ENCODE data around the gene CLEC2D. TPM values are rescaled to one million over a fixed set of nuclear protein-coding genes. Genes with fewer than 3 reads are reported as not detected.
"Not testable (repeated sequence)": the region's sequence is repeated elsewhere in the genome, so short reads cannot be mapped to it uniquely, and the experiment has no call there.

CLEC2D gene
- total RNA-seq, 1 donor from 2014 or later: 20.7 TPM

GRCh38 chr12:9699269-9699897 lies 29.9 kb downstream of the CLEC2D start:
- Mint-ChIP-seq H3K36me3 (peaks cover 26% of the 10 kb centered on the region), H3K4me3 (no peak overlapping the region), H3K4me1 (peaks cover 7% of the 10 kb centered on the region), H3K9me3 (peaks cover 51% of the 10 kb centered on the region), H3K27ac (no peak overlapping the region), H3K27me3 (ENCODE audit: low read depth) (peaks cover 17% of the 10 kb centered on the region)
- no peak for DNase-seq (ENCODE audit: low spot score in 2 of 2, unreplicated experiment in 2 of 2)
- TF ChIP-seq, protein P1, sequence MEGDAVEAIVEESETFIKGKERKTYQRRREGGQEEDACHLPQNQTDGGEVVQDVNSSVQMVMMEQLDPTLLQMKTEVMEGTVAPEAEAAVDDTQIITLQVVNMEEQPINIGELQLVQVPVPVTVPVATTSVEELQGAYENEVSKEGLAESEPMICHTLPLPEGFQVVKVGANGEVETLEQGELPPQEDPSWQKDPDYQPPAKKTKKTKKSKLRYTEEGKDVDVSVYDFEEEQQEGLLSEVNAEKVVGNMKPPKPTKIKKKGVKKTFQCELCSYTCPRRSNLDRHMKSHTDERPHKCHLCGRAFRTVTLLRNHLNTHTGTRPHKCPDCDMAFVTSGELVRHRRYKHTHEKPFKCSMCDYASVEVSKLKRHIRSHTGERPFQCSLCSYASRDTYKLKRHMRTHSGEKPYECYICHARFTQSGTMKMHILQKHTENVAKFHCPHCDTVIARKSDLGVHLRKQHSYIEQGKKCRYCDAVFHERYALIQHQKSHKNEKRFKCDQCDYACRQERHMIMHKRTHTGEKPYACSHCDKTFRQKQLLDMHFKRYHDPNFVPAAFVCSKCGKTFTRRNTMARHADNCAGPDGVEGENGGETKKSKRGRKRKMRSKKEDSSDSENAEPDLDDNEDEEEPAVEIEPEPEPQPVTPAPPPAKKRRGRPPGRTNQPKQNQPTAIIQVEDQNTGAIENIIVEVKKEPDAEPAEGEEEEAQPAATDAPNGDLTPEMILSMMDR (IDR thresholded peaks at IDR 0.05; ENCODE audit: unreplicated experiment): no peak

DNA sequence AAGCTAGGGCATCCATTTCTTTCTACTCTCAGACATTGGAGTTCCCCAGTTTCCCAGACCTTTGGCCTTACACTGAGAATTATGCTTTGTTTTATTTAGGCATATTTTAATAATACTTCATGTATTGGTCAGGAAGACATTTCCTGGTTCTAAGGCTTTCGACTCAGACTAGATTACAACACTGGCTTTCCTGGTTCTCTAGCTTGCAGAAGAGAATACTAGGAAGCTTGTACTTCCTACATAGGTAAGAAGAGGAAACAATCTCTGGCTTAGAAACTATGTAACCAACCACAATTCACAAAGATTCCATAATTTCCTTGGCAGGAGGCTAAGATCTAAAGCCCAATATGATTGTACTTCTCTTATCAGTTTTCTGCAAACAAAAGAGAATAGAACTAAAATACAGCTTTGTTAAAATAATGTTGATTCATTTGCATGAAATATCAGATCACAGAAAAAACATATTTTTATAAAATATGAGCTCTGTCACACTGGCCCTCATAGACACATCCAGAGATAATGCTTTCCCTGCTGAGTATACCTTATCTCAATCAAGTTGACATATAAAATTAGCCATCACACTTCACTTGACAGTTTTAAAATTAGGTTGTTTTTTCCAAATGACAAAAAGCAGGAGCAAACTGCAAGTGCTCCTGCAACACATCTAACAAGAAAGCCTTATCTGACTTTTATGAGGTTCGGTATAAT lies 30.5 kb downstream of the CLEC2D start:
- no peak for DNase-seq (ENCODE audit: low spot score in 2 of 2, unreplicated experiment in 2 of 2)

DNA sequence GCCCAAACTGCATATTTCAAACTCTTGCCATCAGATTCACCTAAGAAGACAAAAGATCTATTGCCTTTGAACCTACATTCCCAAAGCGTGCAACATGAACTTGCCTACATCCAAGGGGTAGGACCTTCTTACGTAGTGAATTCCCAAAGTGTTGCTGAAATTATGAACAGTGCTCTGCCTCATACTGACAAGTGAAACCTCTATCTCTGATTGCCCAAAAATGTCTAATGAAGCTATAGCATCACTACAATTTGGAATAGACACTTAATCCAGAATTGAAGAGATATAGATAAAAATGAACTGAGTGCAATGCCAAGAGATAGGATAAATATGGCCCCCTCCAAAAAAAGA lies 31.1 kb downstream of the CLEC2D start:
- Mint-ChIP-seq H3K27me3 (ENCODE audit: low read depth) (peaks cover 17% of the 10 kb centered on the region), H3K36me3 (peaks cover 18% of the 10 kb centered on the region), H3K27ac (no peak overlapping the region), H3K4me1 (peaks cover 7% of the 10 kb centered on the region), H3K9me3 (peaks cover 56% of the 10 kb centered on the region), H3K4me3 (no peak overlapping the region)
- DNase-seq (ENCODE audit: low spot score in 2 of 2, unreplicated experiment in 2 of 2): no peak
- TF ChIP-seq, protein P1 (IDR thresholded peaks at IDR 0.05; ENCODE audit: unreplicated experiment): no peak

More for the DNA sequence above, 30.5 kb downstream of the CLEC2D start:
- Mint-ChIP-seq H3K4me3 (no peak overlapping the region), H3K36me3 (peaks cover 20% of the 10 kb centered on the region), H3K9me3 (peaks cover 55% of the 10 kb centered on the region), H3K4me1 (peaks cover 7% of the 10 kb centered on the region), H3K27me3 (ENCODE audit: low read depth) (peaks cover 17% of the 10 kb centered on the region), H3K27ac (no peak overlapping the region)
- TF ChIP-seq, protein P1 (IDR thresholded peaks at IDR 0.05; ENCODE audit: unreplicated experiment): no peak

- H3K4me1 Mint-ChIP-seq: peaks cover 7% of the 10 kb centered on the region
- H3K9me3 Mint-ChIP-seq: peaks cover 57% of the 10 kb centered on the region
- TF ChIP-seq, protein P1 (IDR thresholded peaks at IDR 0.05; ENCODE audit: unreplicated experiment): no peak
Observed at GRCh38 chr12:9701380-9702154, 32.1 kb downstream of the CLEC2D start.

GRCh38 chr12:9702255-9702654 lies 32.7 kb downstream of the CLEC2D start:
- H3K4me3 Mint-ChIP-seq: no peak overlapping the region
- H3K9me3 Mint-ChIP-seq: peaks cover 56% of the 10 kb centered on the region

More at GRCh38 chr12:9701380-9702154, 32.1 kb downstream of the CLEC2D start:
- DNase-seq (ENCODE audit: low spot score in 2 of 2, unreplicated experiment in 2 of 2): no peak
- Mint-ChIP-seq H3K4me3 (no peak overlapping the region), H3K27ac (no peak overlapping the region), H3K27me3 (ENCODE audit: low read depth) (peaks cover 17% of the 10 kb centered on the region), H3K36me3 (peaks cover 8% of the 10 kb centered on the region)

GRCh38 chr12:9704561-9704960 lies 35.0 kb downstream of the CLEC2D start:
- Mint-ChIP-seq H3K9me3 (peaks cover 40% of the 10 kb centered on the region), H3K27me3 (ENCODE audit: low read depth) (peaks cover 17% of the 10 kb centered on the region)
- H3K4me3 Mint-ChIP-seq; H3K36me3 Mint-ChIP-seq; H3K4me1 Mint-ChIP-seq; DNase-seq (ENCODE audit: low spot score in 2 of 2, unreplicated experiment in 2 of 2); H3K27ac Mint-ChIP-seq: not testable (repeated sequence)

More at GRCh38 chr12:9702255-9702654, 32.7 kb downstream of the CLEC2D start:
- peaks cover 17% of the 10 kb centered on the region for H3K27me3 Mint-ChIP-seq (ENCODE audit: low read depth)
- DNase-seq (ENCODE audit: low spot score in 2 of 2, unreplicated experiment in 2 of 2): no peak
- H3K36me3 Mint-ChIP-seq: peaks cover 4% of the 10 kb centered on the region
- TF ChIP-seq, protein P1 (IDR thresholded peaks at IDR 0.05; ENCODE audit: unreplicated experiment): no peak
- H3K27ac Mint-ChIP-seq: no peak overlapping the region
- peaks cover 7% of the 10 kb centered on the region for H3K4me1 Mint-ChIP-seq

All from mesothelial cell of epicardium (in vitro differentiated cells).